NCI-H187 treated with DMSO at 0.1 percent for 48 hours (cell line): Measurements from ENCODE around the gene CYTH3.

ENCODE experiments used
- DNase-seq: peaks from one replicate; lab custom pipeline; 2025; lab: John Stamatoyannopoulos, UW

The CYTH3 gene

DNA sequence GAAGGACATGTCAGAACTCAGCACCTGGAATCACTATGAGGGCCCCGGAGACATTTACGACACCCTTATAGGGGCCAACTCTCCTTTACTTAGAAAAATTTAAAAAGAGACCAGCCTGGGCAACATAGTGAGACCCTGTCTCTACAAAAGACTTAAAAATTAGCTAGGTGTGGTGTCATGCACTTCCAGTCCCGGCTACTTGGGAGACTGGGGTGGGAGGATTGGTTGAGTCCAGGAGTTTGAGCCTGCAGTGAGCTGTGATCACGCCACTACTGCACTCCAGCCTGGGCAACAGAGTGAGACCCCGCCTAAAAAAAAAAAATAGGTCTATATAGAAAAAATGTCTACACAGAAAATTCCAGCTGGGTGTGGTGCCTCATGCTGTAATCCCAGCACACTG is 7.5 kb upstream of the CYTH3 start:
- no peak for DNase-seq

DNA sequence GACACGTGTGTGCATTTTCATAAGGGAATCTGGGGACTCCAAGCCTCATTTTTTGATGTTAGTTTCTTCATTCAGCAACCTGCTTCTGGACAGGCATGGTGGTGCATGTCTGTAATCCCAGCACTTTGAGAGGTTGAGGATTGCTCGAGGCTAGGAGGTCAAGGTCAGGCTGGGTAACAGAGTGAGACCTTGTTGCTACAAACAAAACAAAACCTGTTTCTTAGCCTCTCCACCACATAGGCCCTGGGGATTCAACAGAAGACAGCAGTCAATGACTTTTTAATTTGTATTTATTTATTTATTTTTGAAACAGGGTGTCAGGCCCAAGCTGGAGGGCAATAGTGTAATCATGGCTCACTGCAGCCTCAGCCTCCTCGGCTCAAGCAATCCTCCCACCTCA is 6.9 kb upstream of the CYTH3 start:
- no peak for DNase-seq

DNA sequence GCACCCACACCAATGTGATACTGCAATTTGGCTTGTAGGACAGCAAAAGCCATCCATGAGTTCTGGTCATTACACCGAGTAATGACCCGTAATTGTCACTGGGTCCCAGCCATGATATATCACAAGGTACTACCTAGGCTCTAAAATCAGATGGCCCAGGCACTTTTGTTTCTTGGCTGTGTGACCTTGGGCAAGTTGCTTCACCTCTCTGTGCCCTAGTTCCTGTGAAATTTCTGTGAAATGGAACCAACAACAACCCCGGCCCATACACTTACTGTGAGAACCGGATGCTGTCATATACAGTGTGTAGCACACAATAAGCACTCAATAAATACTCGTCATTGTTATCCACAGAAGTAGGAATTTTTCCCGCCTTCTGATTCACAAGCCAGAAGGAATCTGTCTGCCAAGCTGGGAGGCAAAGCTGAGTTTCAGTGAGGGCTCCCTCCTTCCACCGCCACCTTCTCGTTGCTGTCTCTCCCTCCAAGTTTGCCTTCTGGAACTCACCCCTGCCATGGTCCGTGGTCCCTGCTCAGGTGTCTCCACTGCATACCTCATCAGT is 6.4 kb upstream of the CYTH3 start:
- no peak for DNase-seq

DNA sequence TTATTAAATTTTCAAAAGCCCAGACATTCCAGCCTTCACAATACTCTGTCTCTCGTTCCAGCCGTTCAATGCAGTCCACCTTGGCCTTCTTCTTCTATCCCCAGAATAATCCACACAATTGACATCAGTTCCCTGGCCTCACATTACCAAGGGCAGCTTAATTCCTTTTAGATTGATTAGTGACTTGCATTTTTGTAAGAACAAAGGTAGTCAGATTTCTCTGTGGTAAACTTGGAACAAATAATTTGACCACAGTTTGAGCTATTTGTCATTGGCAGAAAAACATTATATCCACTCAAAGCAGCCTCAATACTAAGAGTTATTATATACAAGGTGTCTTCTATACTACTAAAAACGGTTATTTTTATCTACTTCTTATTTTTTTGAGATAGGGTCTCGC is 5.1 kb upstream of the CYTH3 start:
- no peak for DNase-seq

DNA sequence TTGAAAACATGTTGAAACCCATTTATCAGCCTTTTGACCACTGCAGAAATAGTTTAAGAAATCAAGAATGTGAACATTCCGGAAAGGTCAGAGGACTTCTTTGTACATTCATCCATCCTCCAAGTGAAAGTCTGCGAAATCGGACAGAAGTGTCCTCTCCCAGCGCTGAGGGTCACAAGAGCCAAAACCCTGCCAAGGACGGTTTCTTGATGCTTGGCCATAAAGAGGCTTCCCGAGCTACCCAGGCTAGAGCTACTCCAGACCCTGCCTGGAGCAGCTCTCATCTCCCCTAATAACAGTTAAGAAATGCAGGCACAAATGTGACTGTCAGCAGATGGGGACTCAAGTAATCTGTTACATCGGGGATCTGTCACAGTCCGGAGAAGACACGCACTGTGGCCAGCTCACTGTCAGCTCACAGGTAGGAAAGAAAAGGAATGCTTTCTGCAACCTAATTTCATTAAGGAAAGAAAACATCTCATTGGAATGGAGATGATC is 4.5 kb upstream of the CYTH3 start:
- DNase-seq, result no peak

DNA sequence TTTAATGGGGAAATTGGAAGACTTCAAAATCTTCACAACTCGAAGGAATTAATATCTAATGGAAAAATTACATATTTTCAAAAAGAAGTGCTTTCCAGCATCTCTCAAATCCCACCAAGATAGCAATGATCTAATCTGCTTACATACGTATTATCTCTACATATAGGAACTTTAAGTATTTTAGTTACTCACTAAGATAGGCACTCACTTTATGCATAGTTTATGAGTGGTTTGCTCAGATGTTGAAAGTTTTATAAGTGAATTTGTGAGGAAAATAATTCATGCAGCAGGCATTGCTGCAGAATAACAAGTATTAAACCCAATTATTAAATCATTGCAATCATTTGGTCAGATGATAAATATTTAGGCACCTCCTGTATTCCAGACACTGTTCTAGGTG is 2.3 kb upstream of the CYTH3 start:
- DNase-seq, result no peak

DNA sequence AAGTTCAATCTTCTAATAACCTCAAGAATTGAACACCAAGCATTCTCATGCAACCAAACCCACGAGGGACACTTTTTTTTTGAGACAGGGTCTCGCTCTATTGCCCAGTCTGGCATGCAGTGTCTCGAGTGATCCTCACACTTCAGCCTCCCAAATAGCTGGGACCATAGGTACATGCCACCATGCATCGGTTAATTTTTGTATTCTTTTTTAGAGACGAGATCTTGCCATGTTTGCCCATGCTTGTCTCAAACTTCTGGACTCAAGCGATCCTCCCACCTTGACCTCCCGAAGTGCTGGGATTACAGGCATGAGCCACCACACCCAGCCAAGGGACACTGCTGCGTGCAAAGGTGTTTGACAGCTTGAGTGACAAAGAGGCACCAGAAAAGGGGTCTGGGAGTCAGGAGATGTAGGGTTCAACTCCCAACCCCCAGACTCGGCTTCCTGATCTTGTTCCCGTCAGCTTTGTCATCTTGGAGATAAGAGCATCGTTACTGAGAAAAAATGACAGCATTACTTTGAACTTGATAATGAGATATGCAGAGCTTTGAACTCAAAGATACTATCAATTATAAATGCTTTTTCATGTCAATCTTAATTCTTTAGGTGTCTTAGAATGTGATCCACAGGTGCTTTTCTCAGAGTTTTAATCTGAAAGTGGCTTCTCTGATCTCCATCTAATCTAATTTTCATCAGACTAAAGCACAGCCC is 1.6 kb upstream of the CYTH3 start:
- DNase-seq, result no peak

DNA sequence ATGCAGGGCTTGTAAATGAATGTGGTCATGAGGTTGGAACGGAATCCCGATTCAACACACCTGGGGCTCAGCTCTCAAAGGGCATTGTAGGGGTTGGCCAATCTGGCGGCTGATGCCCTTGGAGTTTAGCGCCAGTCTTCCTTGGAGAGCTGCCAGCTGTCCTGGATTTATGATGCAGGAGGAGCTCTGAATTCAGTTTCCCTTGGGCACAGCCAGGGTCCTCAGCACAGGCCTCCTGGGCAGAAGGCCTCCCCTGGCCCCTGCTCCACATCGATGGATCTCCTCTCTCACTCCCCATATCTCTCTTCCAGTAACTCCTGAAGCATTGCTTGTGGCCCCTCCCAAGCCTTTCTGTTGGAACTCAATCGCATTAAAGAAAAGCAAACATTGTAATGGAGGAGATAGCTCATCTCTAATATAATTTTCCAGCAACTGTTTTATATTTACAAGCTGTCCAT is 985 bp upstream of the CYTH3 start:
- DNase-seq, result no peak

DNA sequence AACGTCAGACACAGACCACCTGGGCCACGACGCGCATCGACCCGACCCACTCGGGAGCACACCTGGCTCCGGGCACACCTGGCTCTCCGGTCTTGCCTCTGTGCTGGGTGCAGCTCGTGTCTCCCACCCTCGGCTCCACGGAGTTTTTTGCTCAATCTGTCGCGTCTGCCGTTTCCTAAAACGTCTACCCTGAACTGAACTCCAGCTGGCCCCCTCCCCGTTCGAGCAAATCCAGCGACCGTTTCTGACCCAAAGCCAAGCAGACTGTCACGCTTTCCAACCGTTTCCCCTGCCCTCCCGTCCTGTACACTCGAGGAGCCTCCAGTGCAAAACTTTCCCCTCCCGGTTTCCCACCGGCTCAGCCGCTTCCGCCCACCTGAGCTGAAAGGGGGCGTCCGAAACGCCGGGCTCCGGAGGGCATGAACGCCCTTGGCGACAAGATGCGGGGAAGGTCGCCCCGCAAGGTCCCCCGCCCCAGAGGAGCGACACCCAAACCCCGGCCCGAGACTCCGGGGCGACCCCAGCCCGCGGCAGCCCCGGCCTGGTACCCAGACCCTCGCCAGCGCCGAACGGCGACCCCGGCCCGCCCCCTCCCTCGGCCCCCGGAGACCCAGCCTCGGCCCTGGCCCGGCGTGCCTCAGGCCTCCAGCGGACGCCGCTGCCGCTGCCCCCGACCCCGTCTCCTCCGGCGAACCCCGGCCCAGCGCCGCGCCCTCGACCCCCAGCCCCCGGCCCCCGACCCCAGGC is 557 bp downstream of the CYTH3 start:
- no peak for DNase-seq

DNA sequence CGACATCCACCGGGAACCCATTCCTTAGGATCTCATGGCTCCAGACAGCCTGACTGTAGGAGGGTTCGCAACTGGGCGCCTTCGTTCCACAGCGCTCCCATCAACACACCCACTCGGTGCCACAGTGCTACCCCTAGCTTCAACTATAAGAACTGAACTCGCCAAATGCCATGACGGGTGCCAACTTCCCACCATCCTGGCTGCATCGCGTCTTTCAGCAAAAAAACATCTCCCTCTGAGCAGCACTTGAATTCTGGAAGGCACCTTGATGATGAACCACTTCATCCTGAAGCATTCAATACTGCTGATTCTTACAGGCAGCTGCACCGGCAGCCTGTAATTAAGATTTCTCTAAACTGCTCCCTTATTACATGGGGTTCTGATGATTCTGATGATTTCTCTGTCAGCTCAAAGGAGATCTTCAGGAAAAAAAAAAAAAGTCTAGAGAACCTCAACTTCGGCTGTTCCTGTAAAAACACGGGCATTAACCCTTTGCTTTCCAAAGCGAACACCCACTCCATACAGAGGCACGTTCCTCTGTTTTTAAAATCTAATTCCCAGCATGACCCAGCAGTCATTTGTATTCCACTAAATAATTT is 1.3 kb downstream of the CYTH3 start:
- no peak for DNase-seq

DNA sequence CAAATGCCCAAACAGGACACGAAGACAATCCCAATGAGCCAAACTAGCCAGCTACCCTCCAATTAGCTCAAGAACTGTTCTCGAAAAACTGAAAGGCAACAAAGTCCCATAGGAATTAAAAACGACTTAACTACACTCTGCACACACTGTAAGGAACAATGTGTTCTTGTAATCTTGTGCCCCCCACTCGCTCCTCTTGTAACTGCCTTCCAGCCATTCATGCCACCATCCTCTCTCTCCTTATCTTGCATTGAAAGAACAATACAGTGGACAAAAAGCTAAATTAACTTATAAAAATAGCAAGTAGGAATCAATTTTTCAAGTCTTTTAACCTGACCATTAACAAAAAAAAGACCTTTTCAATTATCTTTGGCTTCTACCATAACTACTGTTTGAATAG is 2.9 kb downstream of the CYTH3 start:
- DNase-seq, result no peak

DNA sequence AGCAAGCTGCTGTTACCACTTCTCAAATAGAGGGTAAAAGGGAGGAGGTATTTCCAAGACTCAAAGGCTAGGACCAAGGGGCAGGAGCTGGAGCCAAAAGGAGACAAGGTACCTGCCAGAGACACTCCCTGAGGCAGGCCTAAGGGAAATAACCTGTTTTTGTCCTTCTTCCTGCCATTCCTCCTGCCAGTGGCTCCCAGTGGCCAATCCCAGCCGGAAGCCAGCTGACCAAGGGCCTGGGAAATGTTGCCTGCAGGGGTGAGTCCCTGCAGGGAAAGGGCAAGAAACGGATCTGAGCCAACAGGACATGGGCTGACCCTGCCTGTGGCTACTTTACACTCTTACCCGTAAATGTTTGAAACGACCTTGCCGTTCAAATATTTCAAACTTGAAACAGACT is 3.5 kb downstream of the CYTH3 start:
- no peak for DNase-seq

DNA sequence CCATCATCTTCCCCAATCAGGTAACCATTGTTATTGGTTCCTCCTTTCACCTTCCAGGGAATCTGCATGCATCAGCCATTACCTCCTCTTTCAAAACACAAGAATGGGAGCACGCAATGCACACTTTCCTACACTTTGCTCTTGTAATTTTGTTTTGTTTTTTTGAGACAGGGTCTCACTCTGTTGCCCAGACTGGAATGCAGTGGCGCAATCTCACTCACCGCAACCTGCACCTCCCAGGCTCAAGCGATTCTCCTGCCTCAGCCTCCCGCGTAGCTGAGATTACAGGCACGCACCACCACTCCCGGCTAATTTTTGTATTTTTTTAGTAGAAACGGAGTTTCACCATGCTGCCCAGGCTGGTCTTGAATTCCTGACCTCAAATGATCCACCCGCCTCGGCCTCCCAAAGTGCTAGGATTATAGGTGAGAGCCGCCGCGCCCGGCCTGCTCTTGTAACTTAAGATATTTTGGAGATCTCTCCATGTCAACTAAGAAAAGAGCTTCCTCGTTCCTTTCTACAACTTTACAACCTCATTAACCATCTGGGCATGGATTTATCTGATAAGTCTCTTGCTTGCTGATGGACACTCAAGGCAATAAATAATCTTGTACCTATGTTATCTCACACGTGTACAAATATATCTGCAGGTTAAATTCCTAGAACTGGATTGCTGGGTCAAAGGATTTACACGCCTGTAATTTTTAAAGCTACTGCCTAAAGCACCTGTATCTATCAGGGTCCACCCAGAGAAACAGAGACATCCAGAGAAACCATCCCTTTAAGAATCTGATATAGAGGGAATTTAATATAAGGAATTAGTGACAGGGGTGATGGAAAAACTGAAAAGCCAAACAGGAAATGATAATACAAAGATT is 4.2 kb downstream of the CYTH3 start:
- no peak for DNase-seq

DNA sequence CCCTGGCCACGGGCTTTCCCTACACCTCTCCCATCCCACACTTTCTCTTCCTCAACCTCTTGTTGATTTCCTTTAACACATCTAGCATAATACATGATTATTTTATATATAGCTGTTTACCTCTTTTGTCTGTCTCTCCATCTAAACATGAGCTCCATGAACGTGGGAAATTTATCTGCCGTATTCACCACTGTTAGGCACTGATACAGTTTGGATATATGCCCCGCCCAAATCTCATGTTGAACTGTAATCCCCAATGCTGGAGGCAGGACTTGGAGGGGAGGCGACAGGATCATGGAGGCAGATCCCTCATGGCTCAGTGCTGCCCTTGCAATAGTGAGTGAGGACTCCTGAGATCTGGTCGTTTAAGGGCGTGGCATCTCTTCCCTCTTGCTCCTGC is 5.7 kb downstream of the CYTH3 start:
- no peak for DNase-seq

DNA sequence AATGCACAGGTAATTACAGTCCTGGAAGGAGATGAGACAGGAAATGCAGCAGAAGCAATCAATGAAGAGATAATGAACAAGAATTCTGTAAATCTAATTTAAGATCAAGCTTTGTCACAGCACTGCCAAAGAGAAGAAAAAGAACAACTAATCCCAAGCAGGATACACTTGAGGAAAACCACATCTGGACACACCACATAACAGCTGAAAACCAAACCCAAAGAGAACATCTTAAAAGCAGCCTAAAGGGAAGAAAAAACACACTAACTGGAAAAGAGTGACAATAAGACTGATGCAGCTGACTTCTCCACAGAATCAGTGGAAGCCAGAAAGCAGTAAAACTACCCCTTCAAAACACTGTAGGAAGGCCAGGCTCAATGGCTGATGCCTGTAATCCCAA is 10.2 kb downstream of the CYTH3 start:
- DNase-seq, result no peak

DNA sequence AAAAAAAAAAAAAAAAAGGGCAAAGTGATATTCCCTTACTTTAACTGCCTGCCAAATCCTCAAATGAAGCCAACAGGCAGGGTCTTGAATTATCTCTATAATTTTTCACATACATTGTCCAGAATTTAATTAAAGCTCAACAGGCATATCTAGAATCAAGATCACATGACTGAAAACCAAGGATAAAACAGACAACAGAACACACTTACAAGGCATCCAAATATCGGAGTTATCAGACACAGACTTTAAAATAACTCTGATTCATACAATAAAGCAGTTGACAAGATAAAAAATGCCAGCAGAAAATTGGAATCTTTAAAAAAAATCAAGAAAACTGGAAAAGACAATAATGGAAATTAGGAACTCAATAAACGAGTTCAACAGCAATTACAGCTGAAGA is 10.7 kb downstream of the CYTH3 start:
- DNase-seq, result no peak

DNA sequence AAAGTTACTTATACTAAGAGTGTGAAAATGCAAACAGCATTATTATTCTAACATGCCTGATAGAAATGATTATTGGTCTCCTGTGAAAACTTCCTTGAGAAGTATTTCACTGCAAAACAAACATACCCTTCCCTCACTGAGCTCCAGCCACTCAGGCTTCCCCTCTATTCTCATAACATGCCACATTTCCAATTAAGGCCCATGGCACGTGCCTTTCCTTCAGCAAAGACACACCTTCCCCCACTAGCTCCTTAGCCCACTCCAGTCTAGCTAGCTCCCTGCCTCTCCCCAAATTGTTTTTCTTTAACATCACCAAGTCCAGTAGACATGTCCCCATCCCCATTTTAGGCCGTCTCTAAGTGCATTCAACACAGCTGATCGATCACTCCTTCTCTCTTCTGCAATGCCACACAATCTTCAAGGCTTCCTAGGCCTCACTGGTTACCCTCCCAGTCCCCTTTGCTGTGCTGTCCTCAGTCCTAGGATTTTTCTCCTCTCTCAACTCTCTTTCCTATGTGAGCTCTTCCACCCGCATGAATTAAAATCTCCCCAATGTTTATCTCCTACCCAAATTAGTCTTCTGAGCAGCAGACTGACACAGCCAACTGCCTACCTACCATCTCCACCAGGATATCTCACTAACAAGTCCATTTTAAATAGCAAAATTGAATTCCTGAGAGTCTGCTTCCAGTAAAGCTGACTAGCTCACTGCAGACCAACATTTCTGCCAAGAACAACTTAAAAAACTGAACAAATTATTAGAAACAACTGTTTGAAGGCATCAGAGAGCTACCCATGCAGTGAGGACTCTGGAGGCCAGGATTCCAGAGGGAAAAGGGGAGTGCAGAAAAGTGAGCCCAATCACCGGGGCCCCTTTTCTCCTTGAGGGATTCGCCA is 11.9 kb downstream of the CYTH3 start:
- DNase-seq, result no peak

DNA sequence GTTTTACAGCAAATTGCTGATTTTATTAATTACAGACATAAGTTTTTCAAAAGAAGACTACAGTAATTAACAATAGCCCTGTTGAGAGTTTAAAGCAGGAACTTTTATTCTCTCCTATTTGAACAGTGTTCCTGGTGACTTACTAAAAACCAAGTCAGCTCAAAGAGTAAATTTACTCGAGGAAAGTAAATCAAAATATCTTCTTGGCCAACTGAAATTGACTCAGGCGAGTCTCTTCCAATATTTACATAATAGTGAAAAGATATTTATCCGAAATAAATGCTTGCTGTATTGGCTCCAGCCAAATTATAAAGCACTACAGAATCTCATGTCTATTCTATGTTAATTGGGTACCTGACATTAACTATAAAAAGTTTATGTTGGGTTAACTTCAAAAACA is 13.2 kb downstream of the CYTH3 start:
- DNase-seq, result no peak

DNA sequence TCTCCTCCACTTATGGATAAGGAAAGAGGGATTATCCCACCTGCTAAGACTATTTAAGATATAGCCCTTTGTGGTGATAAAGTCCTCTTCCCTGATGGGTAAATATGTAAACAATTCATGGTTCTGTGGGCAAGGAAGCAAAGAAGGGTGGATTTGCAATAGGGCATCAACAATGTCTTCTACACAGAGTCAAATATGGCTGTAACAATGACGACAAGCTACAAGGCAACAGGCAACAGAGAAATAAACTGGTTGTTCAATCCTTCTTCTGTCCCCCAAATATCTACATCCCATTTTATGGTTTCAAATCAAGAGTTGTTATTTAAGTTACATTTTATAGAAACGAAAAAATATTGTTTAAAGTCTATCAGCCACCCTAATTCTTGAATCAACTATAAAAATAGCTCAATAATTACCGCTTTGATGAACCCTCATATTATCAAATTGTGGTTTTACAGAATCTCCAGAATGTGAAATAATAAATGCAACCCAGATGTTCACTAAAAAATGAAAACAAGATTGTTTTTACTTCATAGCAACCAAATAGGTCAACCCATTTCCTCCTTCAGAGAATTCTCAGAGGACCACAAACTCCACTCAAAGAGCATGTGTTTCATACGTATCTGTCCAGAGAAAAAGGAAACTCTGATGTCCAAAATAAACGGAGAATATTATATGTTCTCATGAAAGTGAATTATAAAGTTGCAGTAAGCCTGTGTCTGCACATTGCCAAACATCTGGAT is 13.8 kb downstream of the CYTH3 start:
- no peak for DNase-seq

DNA sequence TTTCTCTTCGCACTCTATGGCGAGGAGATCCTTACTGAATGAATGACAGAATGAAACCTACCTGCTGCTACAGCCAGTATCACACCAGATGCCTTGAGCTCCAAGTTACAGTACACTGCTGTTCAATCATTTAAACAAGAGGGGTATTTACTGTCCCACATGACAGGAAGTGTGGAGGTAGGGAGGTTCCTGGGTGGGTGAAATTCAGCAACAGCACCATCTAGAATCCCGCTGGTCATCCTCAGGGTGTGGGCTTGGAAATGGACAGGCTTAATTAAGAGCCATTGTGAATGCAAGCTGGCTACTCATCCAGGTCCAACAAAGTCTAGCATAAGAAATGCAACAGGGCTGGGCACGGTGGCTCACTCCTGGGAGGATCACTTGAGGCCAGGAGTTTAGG is 14.7 kb downstream of the CYTH3 start:
- DNase-seq, result no peak
